ENCODE results near the gene PLIN3. TPM values are rescaled to one million over a fixed set of nuclear protein-coding genes. Genes with fewer than 3 reads are reported as not detected.
A peak's percentile ranks its signal among the peaks of the same experiment; 100 is the strongest.

PLIN3 gene
- total and polyA plus RNA-seq, 2 donors (not counting 3 experiments of a cell fraction or from before 2014, with no cell fraction given) = 76.8 to 88.9 TPM

- Histone ChIP-seq H2AFZ (ENCODE audit: low read depth, low read length) (no peak overlapping the region), H3K36me3 (ENCODE audit: control insufficient read depth in 2 of 2, extremely low read depth in 1 of 2, insufficient read depth in 2 of 2, low read length in 2 of 2) (peaks cover 0 to 13% of the 10 kb centered on the region in 2 experiments), H3K4me3 (replicated peaks in 1 of 3; ENCODE audit: insufficient read depth in 1 of 3, low read depth in 1 of 3, low read length in 3 of 3) (peak overlapping the region in 1 of 3 experiments; percentile 14), H3K9ac (replicated peaks; ENCODE audit: extremely low read depth, insufficient read depth, low read length) (no peak overlapping the region), H3K9me3 (replicated peaks; ENCODE audit: control insufficient read depth, insufficient read depth, low read length) (no peaks in the 10 kb centered on the region), H3K9me1 (replicated peaks; ENCODE audit: control insufficient read depth, extremely low read depth, insufficient read depth, low read length) (no peaks in the 10 kb centered on the region), H3K4me2 (ENCODE audit: insufficient read depth, low read length) (no peak overlapping the region), H3K79me2 (ENCODE audit: control insufficient read depth, insufficient read depth, low read length) (no peaks in the 10 kb centered on the region), H3K4me1 (ENCODE audit: control insufficient read depth, extremely low read depth, insufficient read depth, low read length) (peaks cover 5% of the 10 kb centered on the region), H3K27ac (ENCODE audit: insufficient read depth, low read depth, low read length) (no peak overlapping the region), H3K27me3 (ENCODE audit: control insufficient read depth in 2 of 2, insufficient read depth in 2 of 2, low read length in 2 of 2) (no peaks in the 10 kb centered on the region), H4K20me1 (replicated peaks; ENCODE audit: control insufficient read depth, extremely low read depth, insufficient read depth, low read length) (no peaks in the 10 kb centered on the region)
- FAIRE-seq (peak; percentile 98), DNase-seq (ENCODE audit: low read depth, low spot score) (peak; percentile 88)
- ChIA-PET POLR2A (no interaction called here), CTCF (interaction anchor here (0.7 to 3.5 kb wide), 2 partner anchors 36 kb away, joined by 4 to 20 read pairs; no protein-coding TSS in a partner anchor)
- BruUV-seq (replicated peaks) = no TSS peak
- TF ChIP-seq POLR2AphosphoS5 (IDR thresholded peaks at IDR 0.05; ENCODE audit: insufficient read depth, low read depth, low read length) (peak; percentile 40), JUN (IDR thresholded peaks at IDR 0.05; ENCODE audit: borderline replicate concordance, insufficient read depth, insufficient read length, low read depth) (no peak), GATA2 (IDR thresholded peaks at IDR 0.05; ENCODE audit: insufficient read depth, insufficient read length, low read depth, low read length) (no peak), FOS (IDR thresholded peaks at IDR 0.05; ENCODE audit: borderline replicate concordance, insufficient read depth, low read length) (peak; percentile 15), MAX (IDR thresholded peaks at IDR 0.05; ENCODE audit: insufficient read depth, insufficient read length) (peak; percentile 99), EZH2 (IDR thresholded peaks at IDR 0.05; ENCODE audit: borderline replicate concordance, low read depth, low read length, severe bottlenecking) (no peak), MYC (IDR thresholded peaks at IDR 0.05; ENCODE audit: low read depth, low read length) (peak; percentile 95)
- intact Hi-C loops (cut with micrococcal nuclease) = loop anchor here (1.0 kb wide), 1 partner anchor 16 kb away; the partner anchor contains the start of gene TICAM1
- dilution Hi-C loops (cut with MboI; ENCODE audit: extremely low pct_ligation_motif_present, low sequenced_read_pairs) = no loop called here
Observed at GRCh38 chr19:4815426-4816201, 51.9 kb downstream of the PLIN3 start.
